Measurements from ENCODE around the gene FBXL13. TPM values are rescaled to one million over a fixed set of nuclear protein-coding genes. Genes with fewer than 3 reads are reported as not detected.

Gene FBXL13
- total RNA-seq, 1 experiment from 2014 or later: 2.5 TPM

DNA sequence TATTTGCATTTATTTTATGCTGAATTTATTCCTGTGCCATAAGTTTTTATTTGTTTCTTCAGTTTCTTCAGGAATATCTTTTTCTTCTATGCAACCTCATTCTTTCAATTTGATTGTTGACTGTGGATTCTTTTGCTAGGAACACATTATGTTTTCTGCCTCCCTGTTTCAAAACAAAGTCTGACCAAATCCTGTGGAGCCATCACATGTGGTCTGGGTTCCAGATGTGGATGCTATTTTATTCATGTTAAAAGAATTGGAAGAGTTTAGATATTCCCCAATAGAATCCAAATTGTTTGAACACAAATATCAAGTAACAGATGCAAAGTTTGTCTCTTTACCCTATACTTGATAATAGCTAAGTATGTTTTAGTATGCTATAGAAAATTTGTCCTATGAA is 218.6 kb downstream of the FBXL13 start:
- DNase-seq (ENCODE audit: low read depth, low spot score) (no peak), ATAC-seq (no peak)
- in situ Hi-C loops (cut with HindIII; ENCODE audit: low pct_unique_long_range_greater_than_20kb, low sequenced_read_pairs): no loop called here
- Histone ChIP-seq H3K4me3 (ENCODE audit: low read depth in 2 of 2, low read length in 2 of 2) (no peak overlapping the region), H3K36me3 (ENCODE audit: control insufficient read depth, insufficient read depth, low read length) (no peaks in the 10 kb centered on the region), H3K4me1 (ENCODE audit: control insufficient read depth, insufficient read depth, low read length) (peaks cover 5% of the 10 kb centered on the region; the same call in 1 of the 2 replicates), H3K9me3 (ENCODE audit: control insufficient read depth, insufficient read depth, low read depth, low read length) (no peaks in the 10 kb centered on the region), H3K27me3 (ENCODE audit: control insufficient read depth, insufficient read depth, low read length) (no peaks in the 10 kb centered on the region), H3K27ac (ENCODE audit: low read length) (no peak overlapping the region)
- BruUV-seq (replicated peaks): no TSS peak
- intact Hi-C loops (cut with micrococcal nuclease; ENCODE audit: unreplicated experiment): no loop called here
- CTCF ChIA-PET: no interaction called here
- TF ChIP-seq SIN3A (IDR thresholded peaks at IDR 0.05; ENCODE audit: borderline replicate concordance, insufficient read depth, low read depth, low read length) (no peak), POLR2AphosphoS5 (IDR thresholded peaks at IDR 0.05; ENCODE audit: low read depth, low read length) (no peak), TCF7L2 (IDR thresholded peaks at IDR 0.05; ENCODE audit: low read depth, low read length) (no peak)
- TF ChIP-seq, protein P1, sequence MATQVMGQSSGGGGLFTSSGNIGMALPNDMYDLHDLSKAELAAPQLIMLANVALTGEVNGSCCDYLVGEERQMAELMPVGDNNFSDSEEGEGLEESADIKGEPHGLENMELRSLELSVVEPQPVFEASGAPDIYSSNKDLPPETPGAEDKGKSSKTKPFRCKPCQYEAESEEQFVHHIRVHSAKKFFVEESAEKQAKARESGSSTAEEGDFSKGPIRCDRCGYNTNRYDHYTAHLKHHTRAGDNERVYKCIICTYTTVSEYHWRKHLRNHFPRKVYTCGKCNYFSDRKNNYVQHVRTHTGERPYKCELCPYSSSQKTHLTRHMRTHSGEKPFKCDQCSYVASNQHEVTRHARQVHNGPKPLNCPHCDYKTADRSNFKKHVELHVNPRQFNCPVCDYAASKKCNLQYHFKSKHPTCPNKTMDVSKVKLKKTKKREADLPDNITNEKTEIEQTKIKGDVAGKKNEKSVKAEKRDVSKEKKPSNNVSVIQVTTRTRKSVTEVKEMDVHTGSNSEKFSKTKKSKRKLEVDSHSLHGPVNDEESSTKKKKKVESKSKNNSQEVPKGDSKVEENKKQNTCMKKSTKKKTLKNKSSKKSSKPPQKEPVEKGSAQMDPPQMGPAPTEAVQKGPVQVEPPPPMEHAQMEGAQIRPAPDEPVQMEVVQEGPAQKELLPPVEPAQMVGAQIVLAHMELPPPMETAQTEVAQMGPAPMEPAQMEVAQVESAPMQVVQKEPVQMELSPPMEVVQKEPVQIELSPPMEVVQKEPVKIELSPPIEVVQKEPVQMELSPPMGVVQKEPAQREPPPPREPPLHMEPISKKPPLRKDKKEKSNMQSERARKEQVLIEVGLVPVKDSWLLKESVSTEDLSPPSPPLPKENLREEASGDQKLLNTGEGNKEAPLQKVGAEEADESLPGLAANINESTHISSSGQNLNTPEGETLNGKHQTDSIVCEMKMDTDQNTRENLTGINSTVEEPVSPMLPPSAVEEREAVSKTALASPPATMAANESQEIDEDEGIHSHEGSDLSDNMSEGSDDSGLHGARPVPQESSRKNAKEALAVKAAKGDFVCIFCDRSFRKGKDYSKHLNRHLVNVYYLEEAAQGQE (IDR thresholded peaks at IDR 0.05; ENCODE audit: insufficient read depth in 1 of 2, low read depth in 2 of 2, low read length in 1 of 2): no peak
- TF ChIP-seq, protein P2, sequence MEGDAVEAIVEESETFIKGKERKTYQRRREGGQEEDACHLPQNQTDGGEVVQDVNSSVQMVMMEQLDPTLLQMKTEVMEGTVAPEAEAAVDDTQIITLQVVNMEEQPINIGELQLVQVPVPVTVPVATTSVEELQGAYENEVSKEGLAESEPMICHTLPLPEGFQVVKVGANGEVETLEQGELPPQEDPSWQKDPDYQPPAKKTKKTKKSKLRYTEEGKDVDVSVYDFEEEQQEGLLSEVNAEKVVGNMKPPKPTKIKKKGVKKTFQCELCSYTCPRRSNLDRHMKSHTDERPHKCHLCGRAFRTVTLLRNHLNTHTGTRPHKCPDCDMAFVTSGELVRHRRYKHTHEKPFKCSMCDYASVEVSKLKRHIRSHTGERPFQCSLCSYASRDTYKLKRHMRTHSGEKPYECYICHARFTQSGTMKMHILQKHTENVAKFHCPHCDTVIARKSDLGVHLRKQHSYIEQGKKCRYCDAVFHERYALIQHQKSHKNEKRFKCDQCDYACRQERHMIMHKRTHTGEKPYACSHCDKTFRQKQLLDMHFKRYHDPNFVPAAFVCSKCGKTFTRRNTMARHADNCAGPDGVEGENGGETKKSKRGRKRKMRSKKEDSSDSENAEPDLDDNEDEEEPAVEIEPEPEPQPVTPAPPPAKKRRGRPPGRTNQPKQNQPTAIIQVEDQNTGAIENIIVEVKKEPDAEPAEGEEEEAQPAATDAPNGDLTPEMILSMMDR (IDR thresholded peaks at IDR 0.05): no peak
- POLR2A ChIA-PET: no interaction called here

DNA sequence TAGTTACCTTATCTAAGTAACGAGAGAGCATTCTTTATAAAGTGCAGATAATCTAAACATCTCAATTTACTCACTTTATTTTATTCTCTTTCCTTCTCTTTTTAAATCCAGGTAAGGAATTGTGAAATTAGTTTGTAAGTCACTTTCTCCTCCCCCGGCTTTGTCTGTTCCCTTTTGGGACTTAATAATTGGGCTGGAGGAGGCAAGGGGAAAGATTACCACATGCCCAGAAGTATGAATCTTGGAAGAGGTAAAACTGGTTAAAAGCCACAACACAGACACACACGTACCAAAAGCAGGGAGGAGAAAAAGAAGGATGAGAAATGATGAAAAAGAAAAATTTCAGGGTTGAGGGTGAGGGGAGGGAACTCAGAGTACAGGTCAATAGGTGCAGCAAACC is 225.1 kb downstream of the FBXL13 start:
- no peaks in the 10 kb centered on the region for H3K27me3 ChIP-seq (ENCODE audit: control insufficient read depth, insufficient read depth, low read length)
- TF ChIP-seq, protein P1 (IDR thresholded peaks at IDR 0.05; ENCODE audit: insufficient read depth in 1 of 2, low read depth in 2 of 2, low read length in 1 of 2): no peak
- TF ChIP-seq TCF7L2 (IDR thresholded peaks at IDR 0.05; ENCODE audit: low read depth, low read length) (no peak), POLR2AphosphoS5 (IDR thresholded peaks at IDR 0.05; ENCODE audit: low read depth, low read length) (no peak), SIN3A (IDR thresholded peaks at IDR 0.05; ENCODE audit: borderline replicate concordance, insufficient read depth, low read depth, low read length) (no peak)
- TF ChIP-seq, protein P2 (IDR thresholded peaks at IDR 0.05): no peak
- H3K4me3 ChIP-seq (ENCODE audit: low read depth in 2 of 2, low read length in 2 of 2): no peak overlapping the region
- H3K36me3 ChIP-seq (ENCODE audit: control insufficient read depth, insufficient read depth, low read length): no peaks in the 10 kb centered on the region
- ChIA-PET POLR2A (no interaction called here), CTCF (no interaction called here)
- no TSS peak for BruUV-seq (replicated peaks)
- no peaks in the 10 kb centered on the region for H3K9me3 ChIP-seq (ENCODE audit: control insufficient read depth, insufficient read depth, low read depth, low read length)
- in situ Hi-C loops (cut with HindIII; ENCODE audit: low pct_unique_long_range_greater_than_20kb, low sequenced_read_pairs) (no loop called here), intact Hi-C loops (cut with micrococcal nuclease; ENCODE audit: unreplicated experiment) (no loop called here)
- no peak for ATAC-seq
- no peaks in the 10 kb centered on the region for H3K4me1 ChIP-seq (ENCODE audit: control insufficient read depth, insufficient read depth, low read length)
- no peak for DNase-seq (ENCODE audit: low read depth, low spot score)
- H3K27ac ChIP-seq (ENCODE audit: low read length): no peak overlapping the region
